Stromal cell of bone marrow (primary cell): ENCODE measurements around the gene TEX36.
"Not testable (repeated sequence)": the region's sequence is repeated elsewhere in the genome, so short reads cannot be mapped to it uniquely, and the experiment has no call there.

Experiments used
- DNase-seq: peaks from one replicate; pipeline ENCODE4 v3.0.0-alpha.2; 2012; ENCODE audit warnings: low read depth

The TEX36 gene

DNA sequence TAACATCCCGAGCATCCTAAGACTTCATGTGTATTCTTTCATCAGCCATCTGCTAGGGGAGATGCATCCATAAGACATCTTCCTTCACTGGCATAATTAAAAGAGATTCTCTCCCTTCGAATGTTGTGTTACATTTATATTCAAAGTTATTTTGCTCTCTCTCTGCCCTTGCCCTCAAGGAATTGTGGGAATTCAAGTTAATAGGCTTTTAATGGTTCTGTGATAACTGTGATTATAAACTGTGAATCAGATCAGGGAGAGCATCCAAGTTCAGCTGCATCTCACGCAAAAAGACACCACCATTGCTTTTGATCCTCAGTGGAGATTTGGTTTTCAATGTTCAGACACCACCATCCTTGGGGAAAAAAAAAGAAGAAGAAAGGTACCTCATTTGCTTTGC lies 9.2 kb upstream of the TEX36 start:
- DNase-seq: no peak

- DNase-seq: no peak
Observed at GRCh38 chr10:125691160-125691981, 8.4 kb upstream of the TEX36 start.

DNA sequence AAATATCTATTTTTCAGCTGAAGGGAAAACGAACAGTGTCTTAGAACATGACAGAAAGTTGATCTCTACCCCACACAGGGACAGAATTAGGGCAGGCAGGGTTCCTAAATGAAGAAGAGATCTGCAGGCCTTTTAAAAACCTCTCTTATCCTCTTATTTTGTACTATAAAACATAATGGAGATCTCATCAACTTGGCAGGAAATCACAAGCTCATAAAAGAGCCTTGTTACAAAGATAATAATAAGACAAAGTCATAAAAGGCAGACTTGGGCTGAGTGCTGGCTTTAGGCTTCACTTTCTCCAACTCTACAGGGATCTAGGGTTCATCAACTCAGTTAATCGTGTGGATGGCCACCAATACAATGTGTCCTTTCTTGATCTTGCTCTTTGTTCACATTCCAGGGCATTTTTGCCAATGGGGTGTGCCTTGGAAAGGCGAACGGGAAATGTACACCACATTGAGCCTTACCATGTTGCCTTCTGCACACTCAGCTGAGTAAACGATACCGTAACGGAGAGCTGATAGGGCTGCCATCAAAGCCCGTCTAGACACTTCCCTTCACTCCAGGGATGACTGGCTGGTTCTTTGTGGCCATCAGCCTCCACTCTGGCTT lies 7.1 kb upstream of the TEX36 start:
- DNase-seq: no peak

- DNase-seq: no peak
Observed at GRCh38 chr10:125687507-125688185, 4.7 kb upstream of the TEX36 start.

DNA sequence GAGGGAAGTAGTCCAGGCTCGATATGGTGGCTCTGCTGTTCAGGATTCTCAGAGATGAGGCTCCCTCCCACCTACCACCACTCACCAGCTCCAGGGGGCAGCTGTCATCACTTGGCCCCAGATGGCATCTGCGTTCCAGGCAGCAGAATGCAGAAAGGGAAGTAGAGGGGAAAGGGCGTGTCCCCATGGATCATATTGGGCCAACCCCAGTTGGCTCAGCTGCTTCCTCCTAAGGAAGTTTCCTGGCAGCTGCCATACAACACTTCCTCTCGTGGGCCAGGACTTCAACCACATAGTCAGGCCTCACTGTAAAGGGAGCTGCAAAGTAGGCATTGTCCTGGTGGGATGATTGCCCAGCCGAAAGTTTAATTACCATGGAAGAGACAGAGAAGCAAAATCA lies 1.6 kb upstream of the TEX36 start:
- no peak for DNase-seq

DNA sequence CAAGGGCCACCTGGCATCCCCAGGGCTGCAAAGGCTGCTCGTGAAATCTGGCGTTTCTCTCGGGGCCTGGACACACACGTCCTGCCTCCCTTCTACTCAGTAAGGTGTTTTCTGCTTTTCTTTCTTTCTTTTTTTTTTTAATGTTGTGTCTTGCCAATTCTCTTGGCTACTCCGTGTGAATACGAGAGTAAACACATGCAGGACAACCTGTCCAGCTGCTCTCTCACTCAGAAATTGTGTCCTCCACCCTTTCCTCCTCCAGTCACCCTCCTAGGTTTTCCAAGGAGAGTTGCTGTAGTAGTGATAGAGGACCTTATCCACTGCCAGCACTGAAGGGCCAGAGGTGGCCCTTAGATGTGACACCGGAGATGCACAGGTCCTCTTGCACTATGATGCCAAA lies 858 bp upstream of the TEX36 start:
- no peak for DNase-seq

GRCh38 chr10:125679436-125679835 lies 3.5 kb downstream of the TEX36 start:
- DNase-seq: no peak

DNA sequence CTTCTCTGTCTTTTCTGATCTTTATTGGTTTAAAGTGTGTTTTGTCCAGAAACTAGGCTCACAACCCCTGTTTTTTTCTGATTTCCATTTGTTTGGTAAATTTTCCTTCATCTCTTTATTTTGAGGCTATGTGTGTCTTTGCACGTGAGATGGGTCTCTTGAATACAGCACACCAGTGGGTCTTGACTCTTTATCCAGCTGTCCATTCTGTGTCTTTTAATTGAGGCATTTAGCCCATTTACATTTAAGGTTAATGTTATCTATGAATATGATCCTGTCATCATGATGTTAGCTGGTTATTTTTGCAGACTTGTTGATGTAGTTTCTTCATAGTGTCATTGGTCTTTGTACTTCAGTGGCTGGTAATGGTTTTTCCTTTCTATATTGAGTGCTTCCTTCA lies 10.1 kb downstream of the TEX36 start:
- no peak for DNase-seq

DNA sequence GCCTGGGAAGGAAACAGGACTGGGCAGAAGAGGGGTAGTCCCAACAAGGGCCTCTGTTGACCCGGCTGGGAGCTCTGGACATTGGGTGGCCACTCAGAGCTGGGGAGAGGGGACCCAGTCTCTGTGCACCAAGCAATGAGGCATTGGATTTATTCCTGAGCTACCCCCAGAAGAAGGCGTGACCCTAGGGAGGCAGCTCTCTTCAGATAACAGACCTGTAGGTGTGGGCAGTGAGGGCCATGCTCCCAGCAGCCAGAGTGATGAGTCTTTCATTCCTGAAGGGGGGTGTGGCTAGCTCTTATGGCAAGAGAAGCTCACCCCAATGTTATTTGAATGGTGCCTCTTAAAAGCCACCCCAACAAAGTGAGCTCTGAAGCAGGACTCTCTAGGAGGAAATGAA lies 20.4 kb downstream of the TEX36 start:
- DNase-seq: no peak

DNA sequence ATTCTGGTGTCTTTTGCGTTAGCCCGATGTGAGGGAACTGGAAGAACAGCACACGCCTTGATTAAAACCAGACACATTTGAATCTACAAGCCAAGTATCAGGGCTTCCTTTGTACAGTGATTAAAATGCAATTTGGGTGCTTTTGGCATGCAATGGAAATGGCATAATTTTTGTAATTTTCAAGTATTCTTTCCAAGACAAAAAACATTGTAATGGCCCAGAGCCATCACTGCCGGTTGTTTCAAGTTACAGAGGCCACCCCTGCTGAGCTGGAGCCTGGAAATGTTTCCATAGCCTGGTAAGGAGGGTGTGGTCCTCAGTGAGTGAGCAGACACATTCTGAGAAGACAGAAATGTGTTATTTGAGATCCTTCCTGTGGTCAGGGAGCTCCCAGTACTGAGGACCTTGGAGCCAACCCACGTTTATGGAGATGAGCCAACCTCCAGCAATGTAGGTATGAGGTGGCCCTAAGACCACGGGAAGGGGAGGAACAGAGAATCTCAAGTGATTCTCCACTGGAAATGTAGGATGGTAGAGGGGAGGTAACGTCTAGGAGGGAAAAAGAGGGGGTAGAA lies 20.9 kb downstream of the TEX36 start:
- peak; percentile 92 for DNase-seq

GRCh38 chr10:125661431-125661940 lies 21.5 kb downstream of the TEX36 start:
- DNase-seq: no peak

DNA sequence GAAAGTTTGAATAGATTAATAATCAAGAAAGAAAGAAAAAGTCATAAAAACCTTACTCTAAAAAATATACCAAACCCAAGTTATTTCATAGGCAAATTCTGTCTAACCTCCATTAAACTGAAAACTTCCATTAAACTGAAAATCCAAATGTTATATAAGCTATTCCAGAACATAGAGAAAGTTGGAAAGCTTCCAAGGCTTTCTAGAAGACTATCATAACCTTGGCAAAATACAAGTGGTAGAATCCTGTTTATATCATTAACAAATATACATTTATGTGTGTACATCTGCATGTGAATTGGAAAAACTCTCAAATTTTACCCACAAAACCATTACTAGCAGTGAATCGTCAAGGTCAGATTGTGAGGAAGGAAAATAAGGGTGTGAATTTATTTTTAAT lies 23.9 kb downstream of the TEX36 start:
- no peak for DNase-seq

DNA sequence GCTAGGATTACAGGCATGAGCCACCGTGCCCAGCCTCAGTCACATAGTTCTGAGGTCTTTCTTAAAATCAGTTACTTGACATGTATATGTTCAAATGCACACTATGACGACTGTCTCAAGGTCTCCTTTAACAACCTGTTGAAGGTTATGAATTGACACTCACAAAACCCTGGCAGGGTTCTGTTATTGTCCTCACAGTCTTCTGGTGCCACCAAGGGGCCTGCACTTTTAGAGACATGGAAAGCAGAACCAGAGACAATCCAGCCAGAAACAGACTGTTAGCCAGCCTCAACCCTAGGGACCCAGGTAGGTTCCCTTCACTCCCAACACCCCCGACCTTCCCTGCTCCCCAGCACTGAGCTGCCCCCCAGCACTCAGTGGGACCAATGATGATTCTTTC lies 26.4 kb downstream of the TEX36 start:
- no peak for DNase-seq

GRCh38 chr10:125653113-125653512 lies 29.9 kb downstream of the TEX36 start:
- not testable (repeated sequence) for DNase-seq

DNA sequence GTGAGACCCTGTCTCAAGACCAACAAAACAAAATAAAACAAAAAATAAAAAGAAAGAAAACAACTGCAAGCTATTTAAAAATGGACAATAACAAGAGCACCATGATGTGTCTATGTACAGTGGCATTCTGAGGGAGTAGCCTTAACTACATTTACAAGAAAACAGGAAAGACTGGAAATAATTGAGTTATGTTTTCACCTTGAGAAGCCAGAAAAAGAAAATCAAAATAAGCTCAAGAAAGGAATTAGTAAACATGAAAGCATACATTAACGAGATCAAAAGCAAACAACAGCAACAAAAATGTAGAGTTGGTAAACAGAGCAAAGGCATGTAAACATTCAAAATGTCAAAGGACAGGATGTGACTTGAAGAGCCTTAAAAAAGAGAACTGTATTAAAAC lies 36.7 kb downstream of the TEX36 start:
- no peak for DNase-seq

DNA sequence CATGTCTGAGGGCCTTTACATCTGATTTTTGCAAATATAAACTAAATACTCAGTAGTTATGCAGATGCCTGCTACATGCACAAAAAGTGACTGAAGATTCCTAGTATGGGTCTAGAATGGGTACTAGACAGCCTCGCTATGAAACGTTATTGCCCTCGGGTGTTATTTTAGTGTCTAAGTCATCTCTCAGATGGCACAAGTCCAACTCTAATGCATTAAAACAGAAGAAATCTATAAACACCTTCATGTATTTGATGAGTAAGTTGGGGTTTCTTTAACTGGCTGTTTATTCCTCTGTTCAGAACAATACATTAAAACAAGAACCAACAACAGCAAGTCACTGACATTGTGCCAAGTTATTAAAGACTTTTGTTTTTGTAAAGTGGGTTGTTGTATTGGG lies 41.6 kb downstream of the TEX36 start:
- DNase-seq: no peak

DNA sequence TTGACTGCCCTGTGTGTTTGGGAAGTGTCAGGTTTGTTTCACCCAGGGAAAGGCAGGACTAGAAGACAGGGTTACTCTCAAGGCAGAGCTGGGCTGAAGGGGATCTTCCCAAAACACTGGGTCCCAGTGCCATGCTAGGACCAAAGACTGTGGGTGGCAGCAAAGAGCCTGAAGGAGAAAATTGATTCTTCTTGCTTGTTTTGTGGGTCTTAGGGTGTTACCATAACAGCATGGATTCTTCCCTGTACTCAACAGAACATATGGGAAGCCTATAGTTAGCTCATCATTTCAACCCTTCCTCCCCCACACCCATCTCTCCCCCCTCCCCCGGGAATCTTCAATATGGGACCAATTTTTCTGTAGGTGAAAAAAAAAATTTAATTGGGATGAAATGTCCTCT lies 42.3 kb downstream of the TEX36 start:
- DNase-seq: no peak

DNA sequence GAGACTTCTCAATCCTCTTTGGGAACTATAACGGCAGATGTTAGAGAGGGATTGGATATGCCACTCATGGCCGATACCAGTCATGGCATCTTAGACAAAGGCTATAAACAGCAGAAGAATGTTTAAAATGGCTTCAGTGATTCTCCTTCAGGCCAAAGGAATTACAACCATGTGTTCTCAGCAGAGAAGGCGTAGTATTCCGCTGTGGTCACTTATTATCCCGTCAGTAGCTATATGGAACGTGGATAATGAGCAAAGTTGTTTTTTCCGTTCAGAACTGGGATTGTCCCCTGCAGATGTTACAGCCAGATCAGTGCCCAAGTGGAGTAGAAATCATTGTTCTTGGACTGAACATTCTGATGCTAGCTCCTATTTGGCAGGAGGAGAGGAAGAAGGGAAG lies 43.1 kb downstream of the TEX36 start:
- DNase-seq: no peak

GRCh38 chr10:125638555-125638954 lies 44.4 kb downstream of the TEX36 start:
- DNase-seq: no peak

GRCh38 chr10:125637496-125637895 lies 45.5 kb downstream of the TEX36 start:
- no peak for DNase-seq

- DNase-seq: no peak
Observed at GRCh38 chr10:125634606-125635005, 48.4 kb downstream of the TEX36 start.

GRCh38 chr10:125633517-125633999 lies 49.4 kb downstream of the TEX36 start:
- DNase-seq: peak; percentile 26

DNA sequence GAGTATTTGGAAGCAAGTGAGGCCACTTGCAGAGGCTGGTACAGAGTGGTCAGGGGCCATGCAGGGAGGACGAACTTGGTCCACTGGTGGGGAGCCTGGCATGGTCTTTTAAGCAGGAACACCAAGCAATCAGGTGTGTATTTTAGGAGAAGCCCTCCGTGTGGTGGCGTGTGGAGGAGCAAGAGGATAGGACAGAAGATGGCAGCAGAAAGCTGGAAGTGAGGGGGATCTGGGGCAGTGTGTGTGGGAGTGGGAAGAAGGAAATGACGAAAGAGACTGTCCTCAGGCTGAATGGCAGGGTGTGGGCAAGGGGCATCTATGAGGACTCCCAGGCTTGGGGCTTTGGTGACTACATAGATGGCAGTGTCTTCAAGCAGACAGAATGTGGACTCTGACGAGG lies 51.2 kb downstream of the TEX36 start:
- no peak for DNase-seq
